Measurements from ENCODE around the gene HIBADH.

HIBADH gene

DNA sequence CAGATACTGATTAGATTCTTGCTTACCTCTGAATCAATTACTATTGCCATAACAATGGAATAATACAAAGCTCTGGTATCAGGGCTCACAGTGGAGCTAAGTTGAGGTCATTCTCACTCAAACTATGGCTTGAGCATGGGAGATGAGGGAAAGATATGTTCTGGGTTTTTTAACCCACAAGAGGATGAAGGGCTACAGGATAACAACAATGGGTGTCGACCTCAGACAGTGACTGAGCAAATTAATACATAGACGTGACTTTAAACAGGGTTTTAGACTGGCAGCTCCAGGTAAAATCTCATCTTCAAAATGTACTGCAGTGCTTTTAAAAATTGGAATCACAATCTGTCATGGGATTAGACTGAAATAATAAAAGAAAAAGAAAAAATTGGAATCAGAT lies 7.5 kb upstream of the HIBADH start:
- no peak for DNase-seq (ENCODE audit: low read depth, low spot score)
- no peak for TF ChIP-seq CTCF (IDR thresholded peaks at IDR 0.05; ENCODE audit: low read depth, low read length)
- in situ Hi-C loops (cut with HindIII; ENCODE audit: low sequenced_read_pairs) = no loop called here
- H3K4me3 ChIP-seq (ENCODE audit: low read depth, low read length) = no peak overlapping the region

DNA sequence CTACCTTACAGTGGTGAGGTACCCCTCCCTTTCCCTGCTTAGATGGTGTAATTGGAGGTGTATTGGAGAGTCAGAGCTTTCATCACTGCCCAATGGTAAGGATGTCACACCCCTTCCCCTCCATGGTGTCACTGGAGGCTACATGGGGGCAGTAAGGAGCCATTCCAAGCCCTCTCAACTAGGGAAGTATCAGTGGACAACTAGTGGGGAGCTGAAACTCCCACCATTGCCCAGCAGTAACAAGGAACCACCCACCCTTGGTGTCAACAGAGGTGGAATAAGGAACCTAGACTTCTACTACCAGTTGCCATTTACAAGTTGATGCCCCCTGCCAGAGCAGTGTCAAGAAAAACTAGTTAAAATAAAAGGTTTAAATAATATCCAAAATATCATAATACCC lies 2.8 kb upstream of the HIBADH start:
- TF ChIP-seq CTCF (IDR thresholded peaks at IDR 0.05; ENCODE audit: low read depth, low read length) = no peak
- no peak for DNase-seq (ENCODE audit: low read depth, low spot score)
- in situ Hi-C loops (cut with HindIII; ENCODE audit: low sequenced_read_pairs) = no loop called here
- no peak overlapping the region for H3K4me3 ChIP-seq (ENCODE audit: low read depth, low read length)

DNA sequence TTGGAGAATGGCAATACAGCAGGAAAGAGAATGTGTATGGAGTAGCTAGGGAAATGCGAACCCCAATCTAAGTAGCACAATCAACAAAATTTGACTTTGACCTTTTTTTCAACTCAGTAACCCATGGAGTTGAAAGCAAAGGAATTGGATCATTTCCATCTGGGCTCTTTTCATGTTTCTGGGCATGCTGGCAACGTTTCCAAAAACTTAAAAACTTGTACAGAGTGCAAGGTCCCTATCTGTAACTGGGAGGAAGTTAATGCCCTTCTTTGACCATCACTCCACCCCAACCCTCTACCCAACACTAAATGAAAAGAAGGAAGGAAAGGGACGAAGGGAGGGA lies 1.3 kb upstream of the HIBADH start:
- in situ Hi-C loops (cut with HindIII; ENCODE audit: low sequenced_read_pairs) = no loop called here
- no peak overlapping the region for H3K4me3 ChIP-seq (ENCODE audit: low read depth, low read length)
- no peak for TF ChIP-seq CTCF (IDR thresholded peaks at IDR 0.05; ENCODE audit: low read depth, low read length)

GRCh38 chr7:27661811-27662489 lies 733 bp downstream of the HIBADH start:
- DNase-seq (ENCODE audit: low read depth, low spot score) = peak; percentile 40
- in situ Hi-C loops (cut with HindIII; ENCODE audit: low sequenced_read_pairs) = no loop called here
- peak overlapping the region; percentile 89 for H3K4me3 ChIP-seq (ENCODE audit: low read depth, low read length)
- TF ChIP-seq CTCF (IDR thresholded peaks at IDR 0.05; ENCODE audit: low read depth, low read length) = no peak

More for the DNA sequence above, 1.3 kb upstream of the HIBADH start:
- no peak for DNase-seq (ENCODE audit: low read depth, low spot score)

DNA sequence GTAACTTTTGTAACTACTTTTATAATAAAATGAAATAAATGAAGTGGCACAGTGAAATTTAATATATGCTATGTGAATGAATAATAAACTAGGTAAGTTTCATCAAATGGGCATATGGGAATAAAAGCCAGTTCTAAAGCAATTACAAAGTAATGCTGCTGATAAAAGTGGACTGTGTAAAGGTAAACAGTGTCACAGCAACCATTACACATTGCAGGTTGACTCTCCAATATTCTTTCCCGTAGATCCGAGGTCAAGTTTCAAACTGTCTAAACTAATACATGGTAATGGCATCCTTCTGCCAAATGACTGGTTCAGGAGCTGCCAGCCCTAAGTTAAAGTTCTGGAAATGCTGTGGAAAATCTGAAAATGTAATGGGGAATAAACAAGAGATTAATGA lies 6.0 kb downstream of the HIBADH start:
- in situ Hi-C loops (cut with HindIII; ENCODE audit: low sequenced_read_pairs) = no loop called here
- no peak for DNase-seq (ENCODE audit: low read depth, low spot score)
- TF ChIP-seq CTCF (IDR thresholded peaks at IDR 0.05; ENCODE audit: low read depth, low read length) = no peak
- no peak overlapping the region for H3K4me3 ChIP-seq (ENCODE audit: low read depth, low read length)

DNA sequence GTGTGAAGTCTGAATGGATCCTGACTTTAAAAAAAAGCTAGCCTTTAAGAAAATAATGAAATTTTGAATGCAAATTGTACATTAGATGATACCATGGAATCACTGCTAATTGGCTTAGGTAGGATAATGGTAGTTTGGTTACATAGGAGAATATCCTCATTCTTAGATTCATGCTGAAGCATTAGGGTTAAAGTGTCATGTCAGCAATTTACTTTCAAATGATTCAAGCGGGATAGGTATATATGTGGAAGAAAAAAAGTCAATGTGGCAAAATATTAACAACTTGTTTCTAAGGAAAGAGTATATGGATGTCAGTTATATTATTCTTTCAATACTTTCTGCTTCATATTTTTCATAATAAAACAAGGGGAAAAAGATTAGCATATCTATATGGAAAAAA lies 7.5 kb downstream of the HIBADH start:
- H3K4me3 ChIP-seq (ENCODE audit: low read depth, low read length) = no peak overlapping the region
- TF ChIP-seq CTCF (IDR thresholded peaks at IDR 0.05; ENCODE audit: low read depth, low read length) = no peak
- no peak for DNase-seq (ENCODE audit: low read depth, low spot score)
- in situ Hi-C loops (cut with HindIII; ENCODE audit: low sequenced_read_pairs) = no loop called here

DNA sequence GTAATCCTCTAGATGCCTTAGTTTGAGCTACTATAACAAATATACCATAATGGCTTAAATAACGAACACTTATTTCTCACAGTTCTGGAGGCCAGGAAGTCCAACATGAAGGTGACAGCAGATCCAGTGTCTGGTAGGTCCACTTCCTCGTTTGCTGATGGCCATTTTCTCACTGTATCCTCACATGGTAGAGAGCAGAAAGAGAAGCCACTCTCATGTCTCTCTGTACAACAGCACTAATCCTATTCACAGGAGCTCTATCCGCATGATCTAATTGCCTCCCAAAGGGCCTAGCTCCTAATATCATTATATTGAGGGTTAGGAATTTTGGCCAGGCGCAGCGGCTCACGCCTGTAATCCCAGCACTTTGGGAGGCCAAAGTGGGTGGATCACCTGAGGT lies 10.2 kb downstream of the HIBADH start:
- no peak for DNase-seq (ENCODE audit: low read depth, low spot score)
- in situ Hi-C loops (cut with HindIII; ENCODE audit: low sequenced_read_pairs) = no loop called here
- TF ChIP-seq CTCF (IDR thresholded peaks at IDR 0.05; ENCODE audit: low read depth, low read length) = no peak
- H3K4me3 ChIP-seq (ENCODE audit: low read depth, low read length) = no peak overlapping the region

Data from astrocyte of the spinal cord (primary cell).